Epithelial cell of prostate (primary cell): Measurements from ENCODE around the gene CCDC18.

Source experiments
- DNase-seq: peaks from one replicate; pipeline ENCODE4 v3.0.0-alpha.2; 2011; ENCODE audit warnings: low read depth, low spot score
- H3K27ac ChIP-seq: fragments of 450-650 bp; 2 replicates; pipeline ENCODE4 v1.5.1; 2017; ENCODE audit warnings: mild to moderate bottlenecking

Gene CCDC18

DNA sequence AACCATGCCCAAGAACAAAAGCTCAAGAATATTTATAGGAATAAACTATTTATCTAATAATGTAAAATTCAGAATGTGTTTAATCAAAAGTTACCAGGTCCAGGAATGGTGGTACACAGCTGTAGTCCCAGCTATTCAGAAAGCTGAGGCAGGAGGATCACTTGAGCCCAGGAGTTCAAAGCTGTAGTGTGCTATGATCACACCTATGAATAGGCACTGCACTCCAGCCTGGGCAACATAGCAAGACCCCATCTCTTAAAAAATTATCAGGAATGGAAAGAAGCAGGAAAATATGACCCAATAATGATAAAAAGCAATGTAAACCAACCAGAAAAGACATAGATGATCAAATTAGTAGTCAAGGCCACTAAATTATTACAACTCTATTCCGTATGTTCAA lies 103.0 kb downstream of the CCDC18 start:
- no peak overlapping the region for H3K27ac ChIP-seq

DNA sequence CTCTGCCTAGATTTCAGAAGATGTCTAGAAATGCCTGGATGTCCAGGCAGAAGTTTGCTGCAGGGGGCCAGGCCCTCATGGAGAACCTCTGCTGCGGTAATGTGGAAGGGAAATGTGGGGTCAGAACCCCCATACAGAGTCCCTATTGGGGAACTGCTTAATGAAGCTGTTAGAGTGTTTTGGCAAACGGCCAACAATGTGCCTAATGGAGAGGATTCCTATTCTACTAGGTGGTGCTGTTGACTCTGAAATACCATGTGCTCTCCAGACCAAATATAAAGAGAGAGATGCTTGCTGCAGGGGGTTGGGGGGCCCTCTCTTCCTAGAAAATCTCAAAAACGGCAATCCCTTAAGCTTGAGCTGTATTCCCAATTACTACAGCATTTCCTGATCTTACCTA lies 108.0 kb downstream of the CCDC18 start:
- no peak overlapping the region for H3K27ac ChIP-seq
- no peak for DNase-seq

More for the DNA sequence above, 103.0 kb downstream of the CCDC18 start:
- DNase-seq: no peak

DNA sequence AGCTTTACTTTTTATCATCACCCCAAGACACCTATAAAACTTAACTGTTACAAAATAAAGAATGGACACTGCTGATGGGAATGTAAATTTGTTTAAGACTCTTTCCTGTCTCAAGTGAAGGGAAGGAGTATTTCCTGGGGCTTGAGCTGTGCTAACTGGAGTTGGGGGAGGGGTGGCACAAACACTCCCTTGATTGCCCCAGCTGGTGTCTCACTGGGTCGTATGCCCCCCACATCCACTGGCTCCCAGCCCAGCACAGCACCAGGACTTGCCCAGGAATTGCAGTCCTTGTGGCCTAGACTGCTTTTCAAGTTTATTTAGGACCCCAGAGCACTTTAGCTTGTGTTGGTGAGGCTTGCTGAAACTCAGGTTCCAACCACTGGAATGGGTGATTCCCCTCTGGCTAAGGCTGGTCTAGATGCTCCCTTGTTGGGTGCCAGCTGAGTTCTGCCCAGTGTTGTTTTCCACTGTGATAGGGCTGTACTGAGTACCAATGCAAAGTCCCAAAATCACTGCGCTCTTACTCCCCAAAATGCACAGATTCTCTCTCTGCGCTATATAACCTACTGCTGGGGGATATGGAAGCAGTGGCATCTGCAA lies 116.1 kb downstream of the CCDC18 start:
- DNase-seq: no peak
- H3K27ac ChIP-seq: no peak overlapping the region

DNA sequence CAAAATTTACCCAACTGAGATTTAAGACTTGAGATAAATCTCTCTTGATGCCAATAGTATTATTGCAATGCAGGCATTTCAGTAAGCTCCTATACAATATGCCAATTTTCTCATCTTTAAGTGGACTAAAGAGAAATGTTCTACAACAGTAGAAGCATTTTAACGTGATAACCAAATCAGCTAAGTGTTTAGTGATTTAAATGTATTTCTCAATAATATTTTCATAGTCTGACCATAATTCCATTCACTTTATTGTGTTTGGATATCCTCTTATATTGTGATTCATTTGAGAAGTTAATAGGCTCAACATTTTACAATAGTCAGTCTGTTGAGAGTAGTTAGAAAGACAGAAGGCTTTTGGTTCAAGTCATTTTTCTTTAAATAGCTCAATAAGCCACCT lies 120.6 kb downstream of the CCDC18 start:
- H3K27ac ChIP-seq: no peak overlapping the region
- DNase-seq: no peak

DNA sequence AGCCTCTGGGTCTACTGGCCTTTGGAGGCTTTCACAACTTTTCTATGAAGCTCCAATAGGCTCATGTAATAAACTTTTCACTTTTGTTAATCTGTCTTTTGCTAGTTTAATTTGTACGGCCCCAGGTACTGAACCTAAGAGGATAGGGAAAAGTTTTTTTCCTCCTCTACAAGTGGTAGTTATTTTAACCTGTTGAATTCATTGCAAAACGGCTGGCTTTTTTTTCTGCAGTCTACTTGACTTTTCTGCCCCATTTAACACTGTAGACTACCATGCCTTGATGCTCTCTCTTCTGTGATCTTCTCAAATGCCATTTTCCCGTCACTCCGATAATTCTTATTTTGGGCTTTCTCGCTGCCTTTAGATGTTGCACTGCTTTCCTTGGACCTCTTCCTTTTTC lies 121.6 kb downstream of the CCDC18 start:
- H3K27ac ChIP-seq: no peak overlapping the region
- no peak for DNase-seq

DNA sequence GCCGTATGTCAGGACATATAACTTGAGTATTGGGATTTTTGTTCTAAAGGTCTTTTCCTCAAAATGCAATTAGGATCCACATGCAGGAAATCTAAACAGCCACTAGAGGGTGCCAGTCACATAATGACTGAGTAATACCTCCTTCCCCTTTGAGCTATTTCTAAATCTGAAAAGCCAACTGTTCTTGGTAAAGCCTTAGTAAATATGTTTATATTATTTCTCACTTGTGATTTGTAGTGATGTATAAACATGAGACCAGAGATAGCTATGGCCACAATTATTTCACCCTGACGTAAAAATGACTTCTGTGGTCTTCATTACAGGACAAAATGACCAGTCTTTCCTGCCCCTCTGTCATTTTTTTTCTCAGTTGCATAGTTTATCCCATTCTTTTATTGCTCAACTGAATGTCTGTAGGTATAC lies 124.2 kb downstream of the CCDC18 start:
- peak; percentile 18 for DNase-seq
- H3K27ac ChIP-seq: no peak overlapping the region

DNA sequence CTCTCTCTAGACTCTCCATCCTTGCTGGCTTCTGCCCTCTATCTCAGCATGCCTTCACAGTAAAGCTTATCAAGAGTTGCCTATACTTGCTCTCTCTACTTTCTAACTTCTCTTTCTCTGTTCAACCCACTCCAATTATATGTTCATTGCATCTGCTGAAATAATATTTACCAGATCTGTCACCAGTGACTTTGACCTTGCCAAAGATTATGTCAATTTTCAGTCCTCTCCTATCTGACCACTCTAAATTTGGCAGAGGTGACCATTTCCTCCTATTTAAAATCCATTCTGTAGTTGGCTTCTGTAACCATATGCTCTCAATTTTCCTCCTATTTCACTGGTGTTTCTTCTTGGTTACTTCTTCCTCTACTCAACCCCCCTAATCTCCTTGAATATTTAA lies 126.4 kb downstream of the CCDC18 start:
- H3K27ac ChIP-seq: no peak overlapping the region
- no peak for DNase-seq

DNA sequence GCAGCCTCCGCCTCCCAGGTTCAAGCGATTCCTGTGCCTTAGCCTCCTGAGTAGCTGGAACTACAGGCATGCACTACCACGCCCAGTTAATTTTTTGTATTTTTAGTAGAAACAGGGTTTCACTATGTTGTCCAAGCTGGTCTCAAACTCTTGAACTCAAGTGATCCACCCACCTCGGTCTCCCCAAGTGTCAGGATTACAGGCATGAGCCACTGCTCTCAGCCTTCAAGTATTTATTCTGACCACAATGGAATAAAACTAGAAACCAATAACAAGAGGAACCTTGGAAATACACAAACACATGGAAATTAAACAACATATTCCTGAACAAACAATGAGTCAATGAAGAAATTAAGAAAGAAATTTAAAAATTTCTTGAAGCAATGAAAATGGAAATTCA lies 132.5 kb downstream of the CCDC18 start:
- DNase-seq: no peak
- no peak overlapping the region for H3K27ac ChIP-seq

DNA sequence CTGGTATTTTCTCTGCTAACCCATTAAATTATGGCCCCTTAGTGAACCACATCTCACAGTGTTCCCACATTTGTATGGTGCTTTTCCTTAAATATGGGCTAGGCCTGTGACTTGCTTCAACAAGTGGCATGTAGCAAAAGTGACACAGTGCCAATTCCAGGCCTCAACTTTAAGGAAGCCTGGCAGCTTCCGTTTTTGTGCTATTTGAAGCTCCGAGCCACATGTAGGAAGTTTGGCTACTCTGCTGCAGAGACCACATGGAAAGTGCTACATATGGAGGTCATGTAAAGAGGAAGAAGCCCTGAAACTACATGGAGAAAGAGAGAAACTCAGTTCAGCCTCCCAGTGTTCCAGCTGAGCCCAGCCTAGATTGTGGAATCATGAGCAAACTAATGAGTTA lies 136.7 kb downstream of the CCDC18 start:
- no peak overlapping the region for H3K27ac ChIP-seq
- no peak for DNase-seq

DNA sequence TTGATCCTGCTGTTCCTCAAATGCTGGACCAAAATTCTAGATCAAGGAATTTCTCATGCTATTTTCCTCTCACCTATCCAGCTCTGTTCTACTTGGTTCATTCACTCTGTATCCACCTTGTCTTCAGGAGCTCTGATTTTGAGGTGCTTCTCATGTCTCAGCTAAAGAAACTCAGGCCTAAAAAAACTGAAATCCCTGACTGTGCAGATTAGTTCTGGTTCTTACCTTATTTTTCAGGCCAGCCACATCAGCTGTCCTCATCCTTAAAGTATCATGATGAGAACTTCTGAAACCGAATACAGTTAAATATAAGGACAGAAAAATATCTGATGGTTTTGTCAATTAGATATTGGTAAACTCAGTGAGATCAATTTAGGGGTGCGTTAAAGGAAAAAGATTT lies 137.4 kb downstream of the CCDC18 start:
- no peak for DNase-seq
- no peak overlapping the region for H3K27ac ChIP-seq

DNA sequence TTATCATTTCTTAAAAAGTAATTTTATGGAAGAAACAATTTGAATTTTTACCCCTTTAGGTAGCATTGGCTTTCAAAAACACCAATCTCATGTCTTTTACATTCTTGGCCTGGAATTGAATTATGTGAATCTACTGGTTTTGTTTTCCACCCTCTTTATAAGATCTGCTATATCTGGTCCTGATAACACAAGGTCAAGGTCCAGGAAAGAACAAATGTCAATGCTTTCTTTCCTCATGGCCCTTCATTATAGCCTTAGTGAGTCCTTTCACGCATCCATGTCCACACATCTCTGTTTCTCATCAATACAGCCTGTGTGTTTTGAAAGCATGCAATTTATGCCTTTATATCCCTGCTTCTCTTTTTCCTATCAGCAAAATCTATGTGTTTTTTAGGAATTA lies 141.2 kb downstream of the CCDC18 start:
- H3K27ac ChIP-seq: peak overlapping the region; percentile 97
- DNase-seq: no peak

DNA sequence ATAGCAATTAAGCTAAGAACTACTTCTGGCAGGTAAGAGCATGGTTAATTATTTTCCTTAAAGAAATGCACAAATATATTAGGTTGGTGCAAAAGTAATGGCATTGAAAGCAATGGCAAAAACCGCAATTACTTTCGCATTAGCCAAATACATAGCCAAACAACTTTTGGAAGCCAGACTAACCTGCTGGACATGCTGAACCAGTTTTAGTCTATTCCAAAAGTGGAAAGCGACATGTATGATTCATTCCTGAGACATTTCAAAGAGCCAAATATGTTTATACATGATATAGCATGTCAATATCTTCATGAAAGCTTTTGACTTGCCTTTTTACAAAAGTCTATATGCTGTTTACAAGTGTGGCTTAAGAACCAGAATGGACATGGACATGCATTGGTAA lies 141.8 kb downstream of the CCDC18 start:
- DNase-seq: peak; percentile 75
- H3K27ac ChIP-seq: peak overlapping the region; percentile 97

DNA sequence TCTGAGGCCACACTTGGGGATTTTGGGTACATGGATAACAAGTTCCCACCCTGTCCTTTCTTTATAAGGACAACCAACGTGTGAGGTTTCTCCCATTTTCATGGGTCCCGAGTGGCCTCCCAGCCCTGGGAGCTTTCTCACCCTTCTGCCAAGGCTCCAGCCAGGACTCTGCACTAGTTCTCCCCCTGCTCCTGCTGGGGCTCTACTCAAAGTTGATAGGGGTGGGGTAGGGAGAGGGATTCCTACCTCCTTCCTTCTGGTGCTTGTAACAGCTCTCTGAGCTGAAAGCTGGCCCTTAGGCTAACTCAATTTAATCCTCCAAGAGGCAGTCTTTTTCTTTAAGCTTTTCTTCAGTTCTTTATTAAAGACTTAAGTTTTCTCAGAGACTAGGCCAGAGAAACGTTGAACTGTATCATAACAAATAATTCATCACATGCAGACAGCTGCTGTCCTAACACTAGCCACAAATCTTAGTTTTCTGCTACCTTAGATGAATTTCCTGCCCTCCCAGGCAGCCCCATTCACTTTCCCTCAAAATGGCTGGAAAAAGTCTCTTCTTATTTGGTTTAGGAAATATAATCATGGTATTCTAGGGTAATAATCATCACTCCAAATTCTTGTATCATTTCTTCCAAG lies 142.8 kb downstream of the CCDC18 start:
- DNase-seq: no peak
- H3K27ac ChIP-seq: peak overlapping the region; percentile 97

DNA sequence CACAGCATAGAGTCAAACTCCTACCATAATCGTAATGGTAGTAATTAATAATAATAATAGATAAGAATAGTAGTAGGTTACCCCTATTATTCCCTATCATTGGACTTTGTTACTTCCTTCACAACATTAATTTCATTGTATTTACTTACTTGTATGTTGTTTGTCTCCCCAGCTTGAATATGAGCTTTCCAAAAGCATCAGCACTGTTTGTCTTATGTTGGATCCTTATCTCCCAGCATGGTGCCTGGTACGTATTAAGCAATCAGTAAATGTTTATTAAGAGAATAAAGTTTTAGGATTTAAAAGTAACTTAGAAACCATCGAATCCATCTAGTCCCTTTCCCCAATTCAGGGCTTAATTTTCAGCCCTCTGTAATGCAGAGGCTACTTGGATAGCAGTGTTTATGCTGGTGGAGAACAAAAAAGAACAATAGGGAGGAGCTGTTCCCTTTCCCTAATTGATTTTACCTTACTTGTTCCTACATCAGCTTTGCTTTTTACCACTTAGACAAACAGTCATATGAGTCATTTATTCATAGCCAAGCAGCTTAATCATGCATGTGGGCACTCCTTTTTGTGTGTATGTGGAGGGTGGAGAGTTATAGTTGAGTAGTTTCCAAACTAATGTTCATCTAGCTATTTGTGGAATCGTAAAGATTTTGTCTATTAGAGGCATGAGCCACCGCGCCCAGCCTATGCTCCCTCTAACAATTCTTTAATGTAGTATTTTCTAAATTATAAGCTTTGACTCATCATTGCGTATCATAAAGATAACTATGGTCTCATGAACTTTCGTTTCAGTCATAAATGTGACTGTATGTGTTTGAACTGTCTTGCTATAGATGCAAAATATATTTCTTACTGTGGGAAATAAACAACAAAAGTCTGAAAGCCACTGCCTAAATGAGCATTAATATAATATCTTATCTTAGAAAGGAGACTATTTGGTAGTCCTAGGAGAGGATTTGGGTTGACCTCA lies 144.3 kb downstream of the CCDC18 start:
- peak overlapping the region; percentile 97 for H3K27ac ChIP-seq
- DNase-seq: peak; percentile 85
